ENCODE data around the gene P2RY6. TPM values are rescaled to one million over a fixed set of nuclear protein-coding genes. Genes with fewer than 3 reads are reported as not detected.

Gene P2RY6
- total RNA-seq, 1 experiment from 2014 or later, result not detected

- H2BK20ac ChIP-seq (ENCODE audit: low read depth, low read length, poor library complexity, severe bottlenecking), result no peak overlapping the region
- no peak overlapping the region for H3K56ac ChIP-seq (ENCODE audit: insufficient read length, low read depth, low read length)
- Mint-ChIP-seq H3K36me3 (ENCODE audit: insufficient read depth in 1 of 3, low read depth in 3 of 3) (no peaks in the 10 kb centered on the region), H3K27ac (no peak overlapping the region), H3K4me3 (no peak overlapping the region), H3K9me3 (no peaks in the 10 kb centered on the region), H3K27me3 (ENCODE audit: low read depth) (peaks cover 54% of the 10 kb centered on the region), H3K4me1 (peaks cover 16 to 27% of the 10 kb centered on the region in 2 experiments)
- H2BK15ac ChIP-seq (ENCODE audit: low read depth, low read length), result no peak overlapping the region
- H4K8ac ChIP-seq (replicated peaks; ENCODE audit: insufficient read length, low read depth, low read length), result no peak overlapping the region
- TF ChIP-seq CTCF (conservative IDR thresholded peaks at IDR 0.05), result no peak
- H2BK12ac ChIP-seq (ENCODE audit: insufficient read length, low read depth, low read length), result no peak overlapping the region
- no CpG with 5 or more reads among the region's 3 CpGs for WGBS (ENCODE audit: extremely low coverage, insufficient read length, low lambda C conversion rate)
- no peak overlapping the region for H3K9ac ChIP-seq (ENCODE audit: extremely low read depth, insufficient read length, low read length)
- no peaks in the 10 kb centered on the region for H4K20me1 ChIP-seq (ENCODE audit: control insufficient read depth, insufficient read depth, insufficient read length)
- H3K14ac ChIP-seq (ENCODE audit: insufficient read depth, low read length), result no peak overlapping the region
- H3K79me2 ChIP-seq (ENCODE audit: insufficient read depth, low read length), result no peaks in the 10 kb centered on the region
- H4K91ac ChIP-seq (ENCODE audit: insufficient read length, low read depth, low read length), result no peak overlapping the region
- H2BK5ac ChIP-seq (ENCODE audit: insufficient read length, low read length), result no peak overlapping the region
- no peak for DNase-seq
- no peak overlapping the region for H3K18ac ChIP-seq (ENCODE audit: insufficient read length, low read depth, low read length)
- no peak overlapping the region for H4K5ac ChIP-seq (ENCODE audit: insufficient read length, low read depth, low read length)
- H3T11ph ChIP-seq (ENCODE audit: low read length), result no peak overlapping the region
- H3K23ac ChIP-seq (ENCODE audit: insufficient read length, low read depth, low read length), result no peak overlapping the region
- no peak overlapping the region for H3K4me2 ChIP-seq (ENCODE audit: insufficient read depth, insufficient read length, low read length)
- H3K23me2 ChIP-seq (ENCODE audit: insufficient read length, low read depth, low read length, poor library complexity, severe bottlenecking), result no peaks in the 10 kb centered on the region
- no peak overlapping the region for H3K27ac ChIP-seq (ENCODE audit: insufficient read length, low read depth, low read length)
- H3K9me3 ChIP-seq (ENCODE audit: control insufficient read depth, low read depth, low read length), result no peaks in the 10 kb centered on the region
- no peak overlapping the region for H3K4ac ChIP-seq (ENCODE audit: low read depth, low read length)
- H3K27me3 ChIP-seq (ENCODE audit: insufficient read depth, low read length), result no peaks in the 10 kb centered on the region; the same call in 1 of the 2 replicates
- H2BK120ac ChIP-seq (ENCODE audit: low read depth, low read length, poor library complexity, severe bottlenecking), result no peak overlapping the region
- no peak overlapping the region for H2AFZ ChIP-seq (ENCODE audit: low read length)
- H3K79me1 ChIP-seq (ENCODE audit: insufficient read depth, low read depth, low read length, poor library complexity, severe bottlenecking), result no peaks in the 10 kb centered on the region
- H3K4me1 ChIP-seq (ENCODE audit: insufficient read depth, low read length), result peaks cover 2% of the 10 kb centered on the region; the same call in 1 of the 2 replicates
- no peak overlapping the region for H2AK5ac ChIP-seq (ENCODE audit: insufficient read length, low read length)
These were observed 23.8 kb downstream of the P2RY6 start for GRCh38 chr11:73295996-73296318.

All from H9 (cell line).